PC-9 (cell line): ENCODE measurements around the gene GPSM1.
"Not testable (repeated sequence)": the region's sequence is repeated elsewhere in the genome, so short reads cannot be mapped to it uniquely, and the experiment has no call there.

Source experiments
- EZH2 ChIP-seq: fragments of 200-600 bp; sonication (generic); IDR thresholded peaks from 2 replicates; pipeline ENCODE4 v1.8.0; 2017; ENCODE audit warnings: antibody characterized with exemption, low read depth
- TF ChIP-seq, protein P1 (sequence below): fragments of 200-600 bp; sonication (generic); conservative IDR thresholded peaks from 2 replicates; pipeline ENCODE4 v1.6.1; 2017; ENCODE audit warnings: mixed run types, antibody characterized with exemption, mild to moderate bottlenecking, moderate library complexity

DNA sequence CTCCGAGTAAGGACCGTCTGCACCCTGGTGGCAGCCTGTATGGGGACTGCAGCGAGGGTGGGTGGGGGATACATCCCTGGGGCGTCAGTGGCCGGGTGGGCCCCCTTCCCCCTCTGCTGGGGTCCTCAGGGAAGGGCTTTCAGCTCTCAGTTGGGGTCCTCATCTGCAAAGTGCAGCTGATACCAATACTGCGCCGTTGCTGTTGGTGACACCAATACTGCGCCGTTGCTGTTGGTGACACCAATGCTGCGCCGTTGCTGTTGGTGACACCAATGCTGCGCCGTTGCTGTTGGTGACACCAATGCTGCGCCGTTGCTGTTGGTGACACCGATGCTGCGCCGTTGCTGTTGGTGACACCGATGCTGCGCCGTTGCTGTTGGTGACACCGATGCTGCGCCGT lies 24.5 kb downstream of the GPSM1 start:
- TF ChIP-seq, protein P1, sequence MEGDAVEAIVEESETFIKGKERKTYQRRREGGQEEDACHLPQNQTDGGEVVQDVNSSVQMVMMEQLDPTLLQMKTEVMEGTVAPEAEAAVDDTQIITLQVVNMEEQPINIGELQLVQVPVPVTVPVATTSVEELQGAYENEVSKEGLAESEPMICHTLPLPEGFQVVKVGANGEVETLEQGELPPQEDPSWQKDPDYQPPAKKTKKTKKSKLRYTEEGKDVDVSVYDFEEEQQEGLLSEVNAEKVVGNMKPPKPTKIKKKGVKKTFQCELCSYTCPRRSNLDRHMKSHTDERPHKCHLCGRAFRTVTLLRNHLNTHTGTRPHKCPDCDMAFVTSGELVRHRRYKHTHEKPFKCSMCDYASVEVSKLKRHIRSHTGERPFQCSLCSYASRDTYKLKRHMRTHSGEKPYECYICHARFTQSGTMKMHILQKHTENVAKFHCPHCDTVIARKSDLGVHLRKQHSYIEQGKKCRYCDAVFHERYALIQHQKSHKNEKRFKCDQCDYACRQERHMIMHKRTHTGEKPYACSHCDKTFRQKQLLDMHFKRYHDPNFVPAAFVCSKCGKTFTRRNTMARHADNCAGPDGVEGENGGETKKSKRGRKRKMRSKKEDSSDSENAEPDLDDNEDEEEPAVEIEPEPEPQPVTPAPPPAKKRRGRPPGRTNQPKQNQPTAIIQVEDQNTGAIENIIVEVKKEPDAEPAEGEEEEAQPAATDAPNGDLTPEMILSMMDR: not testable (repeated sequence)
- TF ChIP-seq EZH2: not testable (repeated sequence)
